ENCODE results near the gene SPOCK1. TPM values are rescaled to one million over a fixed set of nuclear protein-coding genes. Genes with fewer than 3 reads are reported as not detected.
"Not testable (repeated sequence)": the region's sequence is repeated elsewhere in the genome, so short reads cannot be mapped to it uniquely, and the experiment has no call there.

SPOCK1 gene
- total RNA-seq, 1 donor from 2014 or later, result 81.2 TPM

DNA sequence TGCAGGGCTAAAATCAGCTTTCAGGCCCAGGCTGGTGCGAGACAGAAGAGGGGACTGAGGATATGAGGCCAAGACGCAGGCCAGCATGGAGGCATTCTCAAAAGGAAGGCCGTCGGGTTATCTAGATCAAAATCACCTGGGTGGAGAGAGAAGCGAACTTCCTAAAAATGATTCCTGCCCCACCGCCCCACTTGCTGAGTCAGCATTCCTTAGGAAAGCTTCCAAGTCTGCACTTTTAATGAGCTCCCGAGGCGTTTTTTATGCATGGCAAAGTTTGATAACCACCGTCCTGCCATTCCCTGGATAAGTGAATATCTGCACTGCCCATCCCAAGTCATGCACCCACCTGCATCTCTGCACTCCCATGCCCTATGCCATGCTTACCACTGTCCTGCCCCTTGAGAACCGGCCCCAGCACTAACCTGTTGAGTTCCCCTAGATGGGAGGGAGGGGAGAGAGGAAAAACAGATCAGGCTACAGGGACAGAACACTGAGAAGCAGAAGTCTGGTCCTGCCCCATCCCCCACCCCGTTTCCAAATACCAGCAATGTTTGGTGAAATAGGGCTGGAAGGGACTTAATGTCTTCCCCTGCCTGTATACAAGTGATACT is 1.6 kb upstream of the SPOCK1 start:
- Histone ChIP-seq H3K9me3 (no peaks in the 10 kb centered on the region), H3K36me3 (no peaks in the 10 kb centered on the region), H3K27ac (no peak overlapping the region), H3K4me3 (no peak overlapping the region), H3K4me1 (peaks cover 4 to 6% of the 10 kb centered on the region in 2 donors), H3K27me3 (no peaks in the 10 kb centered on the region)
- no peak for TF ChIP-seq CTCF (IDR thresholded peaks at IDR 0.05)
- no peak for DNase-seq (ENCODE audit: low spot score in 2 of 2)
- intact Hi-C loops (cut with DNase I), result no loop called here

DNA sequence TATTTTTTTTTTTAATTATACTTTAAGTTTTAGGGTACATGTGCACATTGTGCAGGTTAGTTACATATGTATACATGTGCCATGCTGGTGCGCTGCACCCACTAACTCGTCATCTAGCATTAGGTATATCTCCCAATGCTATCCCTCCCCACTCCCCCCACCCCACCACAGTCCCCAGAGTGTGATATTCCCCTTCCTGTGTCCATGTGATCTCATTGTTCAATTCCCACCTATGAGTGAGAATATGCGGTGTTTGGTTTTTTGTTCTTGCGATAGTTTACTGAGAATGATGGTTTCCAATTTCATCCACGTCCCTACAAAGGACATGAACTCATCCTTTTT is 351 bp upstream of the SPOCK1 start:
- H3K27ac ChIP-seq; H3K9me3 ChIP-seq; H3K36me3 ChIP-seq; H3K4me1 ChIP-seq; H3K27me3 ChIP-seq; H3K4me3 ChIP-seq; DNase-seq (ENCODE audit: low spot score in 2 of 2): not testable (repeated sequence)
- intact Hi-C loops (cut with DNase I), result loop anchor here (1.0 to 10.0 kb wide), 7 partner anchors 33 to 697 kb away; no protein-coding TSS in a partner anchor

- no peak for DNase-seq (ENCODE audit: low spot score in 2 of 2)
- intact Hi-C loops (cut with DNase I), result loop anchor here (2.0 to 10.0 kb wide), 6 partner anchors 32 to 696 kb away; no protein-coding TSS in a partner anchor
Observed at GRCh38 chr5:137498301-137498735, 808 bp downstream of the SPOCK1 start.

GRCh38 chr5:137497396-137498290 is 1.5 kb downstream of the SPOCK1 start:
- Histone ChIP-seq H3K27me3 (no peaks in the 10 kb centered on the region), H3K9me3 (no peaks in the 10 kb centered on the region), H3K27ac (no peak overlapping the region), H3K4me3 (peak overlapping the region; percentile 68 to 90), H3K4me1 (peaks cover 4 to 6% of the 10 kb centered on the region in 2 donors), H3K36me3 (no peaks in the 10 kb centered on the region)
- intact Hi-C loops (cut with DNase I), result loop anchor here (2.0 to 10.0 kb wide), 6 partner anchors 31 to 695 kb away; no protein-coding TSS in a partner anchor
- no peak for TF ChIP-seq CTCF (IDR thresholded peaks at IDR 0.05)
- DNase-seq (ENCODE audit: low spot score in 2 of 2), result no peak

More at GRCh38 chr5:137498301-137498735, 808 bp downstream of the SPOCK1 start:
- peak overlapping the region; percentile 68 to 90 for H3K4me3 ChIP-seq
- peaks cover 4 to 6% of the 10 kb centered on the region in 2 donors for H3K4me1 ChIP-seq
- no peak overlapping the region for H3K27ac ChIP-seq
- no peak for TF ChIP-seq CTCF (IDR thresholded peaks at IDR 0.05)
- H3K27me3 ChIP-seq, result no peaks in the 10 kb centered on the region
- no peaks in the 10 kb centered on the region for H3K9me3 ChIP-seq
- no peaks in the 10 kb centered on the region for H3K36me3 ChIP-seq

GRCh38 chr5:137496919-137497318 is 2.2 kb downstream of the SPOCK1 start:
- no peak for DNase-seq (ENCODE audit: low spot score in 2 of 2)
- Histone ChIP-seq H3K4me3 (no peak overlapping the region), H3K4me1 (peaks cover 4 to 6% of the 10 kb centered on the region in 2 donors), H3K27ac (no peak overlapping the region), H3K27me3 (no peaks in the 10 kb centered on the region), H3K9me3 (no peaks in the 10 kb centered on the region), H3K36me3 (no peaks in the 10 kb centered on the region)
- no peak for TF ChIP-seq CTCF (IDR thresholded peaks at IDR 0.05)
- intact Hi-C loops (cut with DNase I), result loop anchor here (5.0 to 10.0 kb wide), 2 partner anchors 155 to 352 kb away; no protein-coding TSS in a partner anchor

- Histone ChIP-seq H3K36me3 (no peaks in the 10 kb centered on the region), H3K9me3 (no peaks in the 10 kb centered on the region), H3K27me3 (no peaks in the 10 kb centered on the region), H3K4me1 (peaks cover 0 to under 1% of the 10 kb centered on the region in 2 donors), H3K27ac (no peak overlapping the region), H3K4me3 (no peak overlapping the region)
- no peak for DNase-seq (ENCODE audit: low spot score in 2 of 2)
- intact Hi-C loops (cut with DNase I), result loop anchor here (10.0 kb wide), 1 partner anchor 348 kb away; no protein-coding TSS in a partner anchor
- TF ChIP-seq CTCF (IDR thresholded peaks at IDR 0.05), result no peak
Observed at GRCh38 chr5:137492331-137492730, 6.8 kb downstream of the SPOCK1 start.

Data from ascending aorta (tissue), 2 donors.